Measurements from ENCODE around the gene ARL6IP1. TPM values are rescaled to one million over a fixed set of nuclear protein-coding genes. Genes with fewer than 3 reads are reported as not detected.

ARL6IP1 gene
- total and polyA plus RNA-seq, 2 of the 13 experiments (the other 11 are each of a cell fraction or from before 2014, with no cell fraction given) = 263 to 373 TPM

DNA sequence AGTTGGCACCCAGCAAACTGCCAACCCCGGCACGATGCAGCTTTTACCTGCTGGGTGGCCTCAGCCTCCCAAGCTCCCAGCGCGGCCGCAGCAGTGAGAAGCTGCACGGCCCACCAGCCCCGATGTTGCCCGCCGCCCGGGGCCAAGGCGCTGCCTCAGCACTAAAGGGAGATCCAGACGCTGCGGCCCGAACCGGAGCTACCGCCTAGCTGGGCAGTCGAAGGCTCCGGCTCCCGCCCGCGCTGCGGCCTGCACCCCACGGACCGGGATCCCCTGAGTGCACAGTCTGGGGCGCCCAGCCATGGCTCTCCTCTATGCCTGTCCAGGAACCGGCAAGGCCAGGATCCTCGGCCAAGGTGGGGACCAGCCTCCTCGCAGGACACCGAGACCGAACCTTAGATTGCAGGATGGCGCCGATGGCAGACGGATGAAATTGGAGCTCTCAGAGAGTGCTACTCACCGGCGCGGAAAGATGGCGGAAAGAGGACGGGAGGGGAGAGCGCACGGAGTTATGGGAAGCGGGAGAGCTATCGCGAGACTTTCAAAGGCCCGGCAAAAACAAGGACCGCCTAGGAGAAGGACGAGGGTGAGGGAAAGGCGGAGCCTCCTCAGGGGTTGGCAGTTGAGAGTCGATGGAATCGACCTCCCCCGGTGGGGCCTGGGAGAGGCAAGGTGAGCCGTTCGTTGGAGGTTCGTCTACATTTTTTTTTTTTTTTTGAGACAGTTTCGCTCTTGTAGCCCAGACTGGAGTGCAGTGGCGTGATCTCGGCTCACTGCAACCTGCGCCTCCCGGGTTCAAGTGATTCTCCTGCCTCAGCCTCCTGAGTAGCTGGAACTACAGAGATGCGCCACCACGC lies 11.3 kb downstream of the ARL6IP1 start, which contains the start of gene RPS15A (continued):
- TF ChIP-seq, protein P1, sequence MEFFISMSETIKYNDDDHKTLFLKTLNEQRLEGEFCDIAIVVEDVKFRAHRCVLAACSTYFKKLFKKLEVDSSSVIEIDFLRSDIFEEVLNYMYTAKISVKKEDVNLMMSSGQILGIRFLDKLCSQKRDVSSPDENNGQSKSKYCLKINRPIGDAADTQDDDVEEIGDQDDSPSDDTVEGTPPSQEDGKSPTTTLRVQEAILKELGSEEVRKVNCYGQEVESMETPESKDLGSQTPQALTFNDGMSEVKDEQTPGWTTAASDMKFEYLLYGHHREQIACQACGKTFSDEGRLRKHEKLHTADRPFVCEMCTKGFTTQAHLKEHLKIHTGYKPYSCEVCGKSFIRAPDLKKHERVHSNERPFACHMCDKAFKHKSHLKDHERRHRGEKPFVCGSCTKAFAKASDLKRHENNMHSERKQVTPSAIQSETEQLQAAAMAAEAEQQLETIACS (CRISPR knock-in tag; IDR thresholded peaks at IDR 0.05) = peak; percentile 53
- TF ChIP-seq, protein P2, sequence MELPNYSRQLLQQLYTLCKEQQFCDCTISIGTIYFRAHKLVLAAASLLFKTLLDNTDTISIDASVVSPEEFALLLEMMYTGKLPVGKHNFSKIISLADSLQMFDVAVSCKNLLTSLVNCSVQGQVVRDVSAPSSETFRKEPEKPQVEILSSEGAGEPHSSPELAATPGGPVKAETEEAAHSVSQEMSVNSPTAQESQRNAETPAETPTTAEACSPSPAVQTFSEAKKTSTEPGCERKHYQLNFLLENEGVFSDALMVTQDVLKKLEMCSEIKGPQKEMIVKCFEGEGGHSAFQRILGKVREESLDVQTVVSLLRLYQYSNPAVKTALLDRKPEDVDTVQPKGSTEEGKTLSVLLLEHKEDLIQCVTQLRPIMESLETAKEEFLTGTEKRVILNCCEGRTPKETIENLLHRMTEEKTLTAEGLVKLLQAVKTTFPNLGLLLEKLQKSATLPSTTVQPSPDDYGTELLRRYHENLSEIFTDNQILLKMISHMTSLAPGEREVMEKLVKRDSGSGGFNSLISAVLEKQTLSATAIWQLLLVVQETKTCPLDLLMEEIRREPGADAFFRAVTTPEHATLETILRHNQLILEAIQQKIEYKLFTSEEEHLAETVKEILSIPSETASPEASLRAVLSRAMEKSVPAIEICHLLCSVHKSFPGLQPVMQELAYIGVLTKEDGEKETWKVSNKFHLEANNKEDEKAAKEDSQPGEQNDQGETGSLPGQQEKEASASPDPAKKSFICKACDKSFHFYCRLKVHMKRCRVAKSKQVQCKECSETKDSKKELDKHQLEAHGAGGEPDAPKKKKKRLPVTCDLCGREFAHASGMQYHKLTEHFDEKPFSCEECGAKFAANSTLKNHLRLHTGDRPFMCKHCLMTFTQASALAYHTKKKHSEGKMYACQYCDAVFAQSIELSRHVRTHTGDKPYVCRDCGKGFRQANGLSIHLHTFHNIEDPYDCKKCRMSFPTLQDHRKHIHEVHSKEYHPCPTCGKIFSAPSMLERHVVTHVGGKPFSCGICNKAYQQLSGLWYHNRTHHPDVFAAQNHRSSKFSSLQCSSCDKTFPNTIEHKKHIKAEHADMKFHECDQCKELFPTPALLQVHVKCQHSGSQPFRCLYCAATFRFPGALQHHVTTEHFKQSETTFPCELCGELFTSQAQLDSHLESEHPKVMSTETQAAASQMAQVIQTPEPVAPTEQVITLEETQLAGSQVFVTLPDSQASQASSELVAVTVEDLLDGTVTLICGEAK (IDR thresholded peaks at IDR 0.05) = no peak
- TF ChIP-seq, protein P2 (CRISPR knock-in tag; IDR thresholded peaks at IDR 0.05) = peak; percentile 96
- TF ChIP-seq, protein P3, sequence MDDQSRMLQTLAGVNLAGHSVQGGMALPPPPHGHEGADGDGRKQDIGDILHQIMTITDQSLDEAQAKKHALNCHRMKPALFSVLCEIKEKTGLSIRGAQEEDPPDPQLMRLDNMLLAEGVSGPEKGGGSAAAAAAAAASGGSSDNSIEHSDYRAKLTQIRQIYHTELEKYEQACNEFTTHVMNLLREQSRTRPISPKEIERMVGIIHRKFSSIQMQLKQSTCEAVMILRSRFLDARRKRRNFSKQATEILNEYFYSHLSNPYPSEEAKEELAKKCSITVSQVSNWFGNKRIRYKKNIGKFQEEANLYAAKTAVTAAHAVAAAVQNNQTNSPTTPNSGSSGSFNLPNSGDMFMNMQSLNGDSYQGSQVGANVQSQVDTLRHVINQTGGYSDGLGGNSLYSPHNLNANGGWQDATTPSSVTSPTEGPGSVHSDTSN (CRISPR knock-in tag; IDR thresholded peaks at IDR 0.05; ENCODE audit: borderline replicate concordance) = peak; percentile 80; the same call in 1 of the 2 replicates
- TF ChIP-seq ZNF775 (CRISPR knock-in tag; IDR thresholded peaks at IDR 0.05; ENCODE audit: borderline replicate concordance) (peak; percentile 90; the same call in 1 of the 2 replicates), ZNF660 (CRISPR knock-in tag; IDR thresholded peaks at IDR 0.05; ENCODE audit: borderline replicate concordance, low read depth) (no peak), ZMAT3 (CRISPR knock-in tag; conservative IDR thresholded peaks at IDR 0.05) (peak; percentile 99), ZNF441 (CRISPR knock-in tag; IDR thresholded peaks at IDR 0.05; ENCODE audit: borderline replicate concordance) (peak; percentile 95), ZNF550 (CRISPR knock-in tag; IDR thresholded peaks at IDR 0.05; ENCODE audit: borderline replicate concordance) (peak; percentile 83; the same call in 1 of the 2 replicates)
- TF ChIP-seq, protein P4, sequence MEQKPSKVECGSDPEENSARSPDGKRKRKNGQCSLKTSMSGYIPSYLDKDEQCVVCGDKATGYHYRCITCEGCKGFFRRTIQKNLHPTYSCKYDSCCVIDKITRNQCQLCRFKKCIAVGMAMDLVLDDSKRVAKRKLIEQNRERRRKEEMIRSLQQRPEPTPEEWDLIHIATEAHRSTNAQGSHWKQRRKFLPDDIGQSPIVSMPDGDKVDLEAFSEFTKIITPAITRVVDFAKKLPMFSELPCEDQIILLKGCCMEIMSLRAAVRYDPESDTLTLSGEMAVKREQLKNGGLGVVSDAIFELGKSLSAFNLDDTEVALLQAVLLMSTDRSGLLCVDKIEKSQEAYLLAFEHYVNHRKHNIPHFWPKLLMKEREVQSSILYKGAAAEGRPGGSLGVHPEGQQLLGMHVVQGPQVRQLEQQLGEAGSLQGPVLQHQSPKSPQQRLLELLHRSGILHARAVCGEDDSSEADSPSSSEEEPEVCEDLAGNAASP (CRISPR knock-in tag; IDR thresholded peaks at IDR 0.05; ENCODE audit: borderline replicate concordance) = peak; percentile 70; the same call in 1 of the 2 replicates
- TF ChIP-seq, protein P5, sequence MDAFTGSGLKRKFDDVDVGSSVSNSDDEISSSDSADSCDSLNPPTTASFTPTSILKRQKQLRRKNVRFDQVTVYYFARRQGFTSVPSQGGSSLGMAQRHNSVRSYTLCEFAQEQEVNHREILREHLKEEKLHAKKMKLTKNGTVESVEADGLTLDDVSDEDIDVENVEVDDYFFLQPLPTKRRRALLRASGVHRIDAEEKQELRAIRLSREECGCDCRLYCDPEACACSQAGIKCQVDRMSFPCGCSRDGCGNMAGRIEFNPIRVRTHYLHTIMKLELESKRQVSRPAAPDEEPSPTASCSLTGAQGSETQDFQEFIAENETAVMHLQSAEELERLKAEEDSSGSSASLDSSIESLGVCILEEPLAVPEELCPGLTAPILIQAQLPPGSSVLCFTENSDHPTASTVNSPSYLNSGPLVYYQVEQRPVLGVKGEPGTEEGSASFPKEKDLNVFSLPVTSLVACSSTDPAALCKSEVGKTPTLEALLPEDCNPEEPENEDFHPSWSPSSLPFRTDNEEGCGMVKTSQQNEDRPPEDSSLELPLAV (CRISPR knock-in tag; conservative IDR thresholded peaks at IDR 0.05; ENCODE audit: low read depth) = 0 out of 2 replicates have a peak, but pooled peaks have one; percentile 28
- TF ChIP-seq, protein P6, sequence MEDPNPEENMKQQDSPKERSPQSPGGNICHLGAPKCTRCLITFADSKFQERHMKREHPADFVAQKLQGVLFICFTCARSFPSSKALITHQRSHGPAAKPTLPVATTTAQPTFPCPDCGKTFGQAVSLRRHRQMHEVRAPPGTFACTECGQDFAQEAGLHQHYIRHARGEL (CRISPR knock-in tag; IDR thresholded peaks at IDR 0.05) = peak; percentile 97
